ENCODE measurements around the gene BTBD17.

The BTBD17 gene

DNA sequence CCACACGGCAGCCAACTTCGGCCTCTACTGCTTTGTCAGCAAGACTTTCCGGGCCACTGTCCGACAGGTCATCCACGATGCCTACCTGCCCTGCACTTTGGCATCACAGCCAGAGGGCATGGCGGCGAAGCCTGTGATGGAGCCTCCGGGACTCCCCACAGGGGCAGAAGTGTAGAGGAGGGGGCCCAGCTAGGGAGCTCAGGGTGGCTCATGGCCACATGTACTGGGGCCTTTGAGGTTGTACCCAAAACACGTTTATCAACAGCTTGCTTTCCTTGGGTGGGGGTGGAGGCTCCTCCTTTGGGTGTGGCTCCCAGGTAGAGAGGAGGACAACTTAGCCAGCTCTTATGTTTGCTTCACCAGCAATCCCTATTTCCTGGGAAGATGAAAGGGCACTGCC, 10.8 kb upstream of the BTBD17 start:
- ChIA-PET CTCF (interaction anchor here (0.7 kb wide), 1 partner anchor 253 kb away, joined by 4 read pairs; no protein-coding TSS in a partner anchor), POLR2A (ENCODE audit: low non-redundant PET) (no interaction called here)
- TF ChIP-seq, protein P1, sequence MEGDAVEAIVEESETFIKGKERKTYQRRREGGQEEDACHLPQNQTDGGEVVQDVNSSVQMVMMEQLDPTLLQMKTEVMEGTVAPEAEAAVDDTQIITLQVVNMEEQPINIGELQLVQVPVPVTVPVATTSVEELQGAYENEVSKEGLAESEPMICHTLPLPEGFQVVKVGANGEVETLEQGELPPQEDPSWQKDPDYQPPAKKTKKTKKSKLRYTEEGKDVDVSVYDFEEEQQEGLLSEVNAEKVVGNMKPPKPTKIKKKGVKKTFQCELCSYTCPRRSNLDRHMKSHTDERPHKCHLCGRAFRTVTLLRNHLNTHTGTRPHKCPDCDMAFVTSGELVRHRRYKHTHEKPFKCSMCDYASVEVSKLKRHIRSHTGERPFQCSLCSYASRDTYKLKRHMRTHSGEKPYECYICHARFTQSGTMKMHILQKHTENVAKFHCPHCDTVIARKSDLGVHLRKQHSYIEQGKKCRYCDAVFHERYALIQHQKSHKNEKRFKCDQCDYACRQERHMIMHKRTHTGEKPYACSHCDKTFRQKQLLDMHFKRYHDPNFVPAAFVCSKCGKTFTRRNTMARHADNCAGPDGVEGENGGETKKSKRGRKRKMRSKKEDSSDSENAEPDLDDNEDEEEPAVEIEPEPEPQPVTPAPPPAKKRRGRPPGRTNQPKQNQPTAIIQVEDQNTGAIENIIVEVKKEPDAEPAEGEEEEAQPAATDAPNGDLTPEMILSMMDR (conservative IDR thresholded peaks at IDR 0.05; ENCODE audit: low read depth): no peak
- no peak overlapping the region for H3K27ac ChIP-seq
- no peak for DNase-seq (ENCODE audit: low spot score)

DNA sequence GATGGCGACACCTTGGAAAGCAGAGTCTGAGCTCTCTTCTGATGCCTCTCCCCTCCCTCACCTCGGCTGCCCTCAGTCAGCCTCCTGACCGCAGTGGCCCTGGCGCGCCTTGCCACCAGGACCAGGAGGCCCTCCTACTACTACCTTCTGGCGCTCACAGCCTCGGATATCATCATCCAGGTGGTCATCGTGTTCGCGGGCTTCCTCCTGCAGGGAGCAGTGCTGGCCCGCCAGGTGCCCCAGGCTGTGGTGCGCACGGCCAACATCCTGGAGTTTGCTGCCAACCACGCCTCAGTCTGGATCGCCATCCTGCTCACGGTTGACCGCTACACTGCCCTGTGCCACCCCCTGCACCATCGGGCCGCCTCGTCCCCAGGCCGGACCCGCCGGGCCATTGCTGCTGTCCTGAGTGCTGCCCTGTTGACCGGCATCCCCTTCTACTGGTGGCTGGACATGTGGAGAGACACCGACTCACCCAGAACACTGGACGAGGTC, 10.0 kb upstream of the BTBD17 start:
- no peak for DNase-seq (ENCODE audit: low spot score)
- TF ChIP-seq, protein P1 (conservative IDR thresholded peaks at IDR 0.05; ENCODE audit: low read depth): no peak
- ChIA-PET CTCF (interaction anchor here (0.6 kb wide), 1 partner anchor 35 kb away, joined by 3 read pairs; no protein-coding TSS in a partner anchor), POLR2A (ENCODE audit: low non-redundant PET) (no interaction called here)
- no peak overlapping the region for H3K27ac ChIP-seq

DNA sequence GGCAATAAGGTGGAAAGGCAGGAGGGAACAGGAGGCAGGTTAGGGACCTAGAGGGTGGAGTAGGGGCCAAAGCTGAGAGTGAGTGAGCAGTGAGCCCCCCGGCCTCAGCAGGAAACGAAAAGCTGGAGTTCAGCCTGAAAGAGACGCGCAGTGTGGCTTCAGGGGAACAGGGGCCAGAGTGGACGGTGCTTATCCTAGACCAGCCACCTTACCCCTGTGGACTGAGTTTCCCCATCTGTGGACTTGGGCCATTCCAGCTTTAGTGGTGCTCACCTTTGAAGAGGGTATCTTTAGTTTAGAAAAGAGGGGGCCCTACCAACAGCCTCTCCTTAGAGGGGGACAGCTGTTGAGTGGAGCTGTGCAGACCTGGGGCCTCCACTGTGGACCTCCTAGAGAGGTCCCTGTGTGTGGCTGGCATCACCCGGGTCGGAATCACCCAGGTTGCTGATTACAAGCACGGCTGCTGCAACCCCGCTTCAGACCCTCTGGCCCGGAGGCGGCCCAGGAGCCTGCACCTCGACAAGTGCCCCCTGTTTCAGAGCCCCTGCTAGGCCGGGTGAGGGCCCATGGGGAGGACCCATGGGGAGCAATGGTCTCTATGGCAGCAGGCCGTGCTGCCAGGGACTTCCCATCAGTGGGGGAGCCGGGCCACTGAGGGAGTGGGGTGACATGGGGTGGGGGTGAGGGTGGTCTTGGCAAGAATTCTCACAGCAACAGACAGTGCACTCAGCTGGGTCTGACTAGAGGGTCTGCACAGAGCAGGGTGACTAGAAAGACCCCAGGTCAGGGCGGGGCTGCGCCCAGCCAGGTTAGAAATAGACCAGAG, 8.2 kb upstream of the BTBD17 start:
- POLR2A ChIA-PET (ENCODE audit: low non-redundant PET): no interaction called here

GRCh38 chr17:74369221-74369620, 7.6 kb upstream of the BTBD17 start:
- ChIA-PET CTCF (interaction anchor here (0.5 to 2.7 kb wide), 7 partner anchors 9 to 288 kb away, joined by 3 to 26 read pairs (median 4); no protein-coding TSS in a partner anchor), POLR2A (ENCODE audit: low non-redundant PET) (no interaction called here)
- H3K27ac ChIP-seq: no peak overlapping the region
- no peak for DNase-seq (ENCODE audit: low spot score)
- TF ChIP-seq, protein P1 (conservative IDR thresholded peaks at IDR 0.05; ENCODE audit: low read depth): no peak

More for the DNA sequence above, 8.2 kb upstream of the BTBD17 start:
- no peak overlapping the region for H3K27ac ChIP-seq
- CTCF ChIA-PET: interaction anchor here (0.5 to 2.7 kb wide), 3 partner anchors 10 to 288 kb away, joined by 3 to 26 read pairs (median 4); no protein-coding TSS in a partner anchor
- TF ChIP-seq, protein P1 (conservative IDR thresholded peaks at IDR 0.05; ENCODE audit: low read depth): no peak
- DNase-seq (ENCODE audit: low spot score): no peak

GRCh38 chr17:74368341-74369081, 6.8 kb upstream of the BTBD17 start:
- TF ChIP-seq, protein P1 (conservative IDR thresholded peaks at IDR 0.05; ENCODE audit: low read depth): peak; percentile 96
- ChIA-PET CTCF (interaction anchor here (0.5 to 2.7 kb wide), 27 partner anchors 9 to 164 kb away, joined by 3 to 26 read pairs (median 4); no protein-coding TSS in a partner anchor), POLR2A (ENCODE audit: low non-redundant PET) (no interaction called here)
- H3K27ac ChIP-seq: no peak overlapping the region
- peak; percentile 76 for DNase-seq (ENCODE audit: low spot score)

- no peak within 1 kb of the TSS for H3K27ac ChIP-seq
- CTCF ChIA-PET: interaction anchor here (0.6 to 2.7 kb wide), 11 partner anchors 10 to 950 kb away, joined by 3 to 26 read pairs (median 6); no protein-coding TSS in a partner anchor
- no peak for DNase-seq (ENCODE audit: low spot score)
- POLR2A ChIA-PET (ENCODE audit: low non-redundant PET): no interaction called here
- TF ChIP-seq, protein P1 (conservative IDR thresholded peaks at IDR 0.05; ENCODE audit: low read depth): no peak
Measured at GRCh38 chr17:74367206-74367605, 5.5 kb upstream of the BTBD17 start, which contains the start of gene GPR142. Gene GPR142, plus strand, starts transcription at chr17:74367506. Its CDS starts 2,035 bp downstream, at chr17:74369541.

Data from RWPE1 (cell line).